H9 (cell line): ENCODE data around the gene PLEKHG3. TPM values are rescaled to one million over a fixed set of nuclear protein-coding genes. Genes with fewer than 3 reads are reported as not detected.

Source experiments
- DNase-seq: peaks from one replicate; pipeline ENCODE4 v3.0.0-alpha.2; 2017
- H2AFZ ChIP-seq: one replicate; pipeline ENCODE4 v1.6.1; 2013; ENCODE audit warnings: mild to moderate bottlenecking, low read length, control low read depth, moderate library complexity
- H2AK5ac ChIP-seq: 2 replicates; pipeline ENCODE4 v1.6.1; 2013; ENCODE audit warnings: low read length, control low read depth, mixed read lengths; ENCODE audit not compliant: insufficient read length
- H2BK120ac ChIP-seq: one replicate; pipeline ENCODE4 v1.6.1; 2013; ENCODE audit warnings: low read depth, mild to moderate bottlenecking, low read length, control low read depth, inconsistent platforms; ENCODE audit not compliant: poor library complexity, severe bottlenecking
- H2BK12ac ChIP-seq: 2 replicates; pipeline ENCODE4 v1.6.1; 2013; ENCODE audit warnings: low read length, control low read depth, mixed read lengths, low read depth; ENCODE audit not compliant: insufficient read length
- H2BK15ac ChIP-seq: 2 replicates; pipeline ENCODE4 v1.6.1; 2013; ENCODE audit warnings: low read depth, low read length, control low read depth
- H2BK20ac ChIP-seq: one replicate; pipeline ENCODE4 v1.6.1; 2013; ENCODE audit warnings: low read depth, mild to moderate bottlenecking, low read length, control low read depth, inconsistent platforms; ENCODE audit not compliant: poor library complexity, severe bottlenecking
- H2BK5ac ChIP-seq: 2 replicates; pipeline ENCODE4 v1.6.1; 2013; ENCODE audit warnings: low read length, control low read depth, mixed read lengths; ENCODE audit not compliant: insufficient read length
- H3K14ac ChIP-seq: 2 replicates; pipeline ENCODE4 v1.6.1; 2013; ENCODE audit warnings: low read length, control low read depth; ENCODE audit not compliant: insufficient read depth
- H3K18ac ChIP-seq: 2 replicates; pipeline ENCODE4 v1.6.1; 2013; ENCODE audit warnings: low read depth, mild to moderate bottlenecking, mixed read lengths, low read length, control low read depth; ENCODE audit not compliant: insufficient read length
- H3K23ac ChIP-seq: 2 replicates; pipeline ENCODE4 v1.6.1; 2013; ENCODE audit warnings: low read length, control low read depth, mixed read lengths, low read depth; ENCODE audit not compliant: insufficient read length
- H3K23me2 ChIP-seq: 2 replicates; pipeline ENCODE4 v1.6.1; 2013; ENCODE audit warnings: low read depth, mild to moderate bottlenecking, mixed read lengths, low read length, control low read depth; ENCODE audit not compliant: insufficient read length, poor library complexity, severe bottlenecking
- H3K27ac ChIP-seq: 2 replicates; pipeline ENCODE4 v1.5.1; 2013; ENCODE audit warnings: low read length, control low read depth, mixed read lengths, low read depth; ENCODE audit not compliant: insufficient read length
- H3K27me3 ChIP-seq: 2 replicates; pipeline ENCODE4 v1.6.1; 2013; ENCODE audit warnings: low read length, control low read depth, inconsistent platforms; ENCODE audit not compliant: insufficient read depth
- H3K4ac ChIP-seq: 2 replicates; pipeline ENCODE4 v1.6.1; 2013; ENCODE audit warnings: low read depth, mild to moderate bottlenecking, control low read depth, inconsistent platforms, low read length, moderate library complexity
- H3K4me1 ChIP-seq: 2 replicates; pipeline ENCODE4 v1.6.1; 2013; ENCODE audit warnings: low read length, control low read depth, inconsistent platforms; ENCODE audit not compliant: insufficient read depth
- H3K4me2 ChIP-seq: 2 replicates; pipeline ENCODE4 v1.6.1; 2013; ENCODE audit warnings: low read length, control low read depth, mixed read lengths; ENCODE audit not compliant: insufficient read length, insufficient read depth
- H3K56ac ChIP-seq: 2 replicates; pipeline ENCODE4 v1.6.1; 2013; ENCODE audit warnings: low read depth, mild to moderate bottlenecking, mixed read lengths, low read length, control low read depth; ENCODE audit not compliant: insufficient read length
- H3K79me1 ChIP-seq: 2 replicates; pipeline ENCODE4 v1.6.1; 2013; ENCODE audit warnings: low read depth, mild to moderate bottlenecking, moderate library complexity, low read length, control low read depth, inconsistent platforms; ENCODE audit not compliant: insufficient read depth, poor library complexity, severe bottlenecking
- H3K79me2 ChIP-seq: 2 replicates; pipeline ENCODE4 v1.6.1; 2013; ENCODE audit warnings: low read length, control low read depth, inconsistent platforms; ENCODE audit not compliant: insufficient read depth
- H3K9ac ChIP-seq: 2 replicates; pipeline ENCODE4 v1.6.1; 2013; ENCODE audit warnings: low read length, control low read depth, mixed read lengths; ENCODE audit not compliant: insufficient read length; ENCODE audit errors: extremely low read depth
- H3K9me3 ChIP-seq: one replicate; pipeline ENCODE4 v1.6.1; 2013; ENCODE audit warnings: low read depth, low read length, inconsistent platforms; ENCODE audit not compliant: control insufficient read depth
- H3T11ph ChIP-seq: one replicate; pipeline ENCODE4 v1.6.1; 2013; ENCODE audit warnings: mild to moderate bottlenecking, low read length, control low read depth, inconsistent platforms
- H4K20me1 ChIP-seq: one replicate; pipeline ENCODE4 v1.6.1; 2013; ENCODE audit not compliant: control insufficient read depth, insufficient read length, insufficient read depth
- H4K5ac ChIP-seq: 2 replicates; pipeline ENCODE4 v1.6.1; 2013; ENCODE audit warnings: low read depth, mild to moderate bottlenecking, mixed read lengths, low read length, control low read depth; ENCODE audit not compliant: insufficient read length
- H4K8ac ChIP-seq: replicated peaks from 2 replicates; pipeline ENCODE4 v1.6.1; 2013; ENCODE audit warnings: low read length, control low read depth, mixed read lengths, low read depth; ENCODE audit not compliant: insufficient read length
- H4K91ac ChIP-seq: 2 replicates; pipeline ENCODE4 v1.6.1; 2013; ENCODE audit warnings: low read depth, mild to moderate bottlenecking, moderate library complexity, mixed read lengths, low read length, control low read depth; ENCODE audit not compliant: insufficient read length
- H3K27ac Mint-ChIP-seq, 3 experiments: 2 replicates in 2 of 3; 3 replicates in 1 of 3; pipeline ENCODE4 v1.8.0; 2020 to 2021; ENCODE audit warnings: mixed read lengths in 3 of 3, mild to moderate bottlenecking in 1 of 3, moderate library complexity in 1 of 3
- H3K27me3 Mint-ChIP-seq: 2 replicates; pipeline ENCODE4 v1.8.0; 2021; ENCODE audit warnings: low read depth, mild to moderate bottlenecking, moderate library complexity, mixed read lengths
- H3K36me3 Mint-ChIP-seq, 3 experiments: 2 replicates in 2 of 3; 3 replicates in 1 of 3; pipeline ENCODE4 v1.8.0; 2020 to 2021; ENCODE audit warnings: low read depth in 3 of 3, mixed read lengths in 3 of 3; ENCODE audit not compliant: insufficient read depth in 1 of 3
- H3K4me1 Mint-ChIP-seq, 2 experiments: 2 replicates each; pipeline ENCODE4 v1.8.0; 2020; ENCODE audit warnings: mixed read lengths in 2 of 2
- H3K4me3 Mint-ChIP-seq, 2 experiments: 2 replicates in 1 of 2; 3 replicates in 1 of 2; pipeline ENCODE4 v1.8.0; 2020 to 2021; ENCODE audit warnings: mild to moderate bottlenecking in 2 of 2, mixed read lengths in 2 of 2, moderate library complexity in 1 of 2
- H3K9me3 Mint-ChIP-seq, 2 experiments: 2 replicates in 1 of 2; 3 replicates in 1 of 2; pipeline ENCODE4 v1.8.0; 2020; ENCODE audit warnings: mild to moderate bottlenecking in 2 of 2, mixed read lengths in 2 of 2, moderate library complexity in 1 of 2
- WGBS: extraction: QIAGEN DNeasy Blood & Tissue Kit; methylation state at CpG from one replicate; pipeline ENCODE4 v1.1.7; 2013; ENCODE audit warnings: missing lambda C conversion rate, low lambda C conversion rate, mixed read lengths; ENCODE audit not compliant: insufficient read length; ENCODE audit errors: extremely low coverage; 5-methylcytosine and 5-hydroxymethylcytosine counted together
- total RNA-seq: library from RNA; stranded (reverse); gene quantifications from 2 replicates; pipeline ENCODE4 v1.2.1, GENCODE V29; 2021
- TF ChIP-seq, protein P1 (sequence below): fragments of 200-600 bp; sonication (generic); conservative IDR thresholded peaks from 3 replicates; pipeline ENCODE4 v1.8.0; 2021; ENCODE audit warnings: antibody characterized with exemption, mild to moderate bottlenecking

Gene PLEKHG3
- total RNA-seq, 1 experiment from 2014 or later, result 48.5 TPM

DNA sequence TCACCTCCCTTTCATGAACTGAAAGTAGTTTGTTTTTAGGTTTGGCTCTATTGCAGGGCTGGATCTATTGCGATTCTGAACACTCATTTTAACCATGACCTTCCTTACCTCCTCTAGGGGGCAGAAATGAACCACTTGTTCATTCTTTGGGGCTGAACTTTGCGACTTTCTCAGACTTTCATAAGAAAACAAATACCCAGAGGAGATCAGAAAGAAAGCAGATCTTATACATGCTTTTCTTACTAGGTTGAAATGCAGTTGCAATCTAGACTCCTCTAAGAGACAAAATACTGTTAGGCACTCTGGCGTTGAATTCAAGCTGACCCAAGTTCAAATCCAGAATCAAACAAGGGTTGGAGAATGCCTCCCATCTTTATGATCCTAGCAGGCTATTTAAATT is 32.6 kb upstream of the PLEKHG3 start:
- Mint-ChIP-seq H3K27me3 (peaks cover 2% of the 10 kb centered on the region; the same call in 1 of the 2 replicates), H3K36me3 (no peaks in the 10 kb centered on the region), H3K4me3 (no peak overlapping the region), H3K9me3 (no peaks in the 10 kb centered on the region), H3K27ac (no peak overlapping the region), H3K4me1 (peaks cover 6 to 9% of the 10 kb centered on the region in 2 experiments; a peak in 3 of 4 replicates)
- no CpG with 5 or more reads among the region's 3 CpGs for WGBS
- Histone ChIP-seq H3K9ac (no peak overlapping the region), H3K18ac (no peak overlapping the region), H2BK12ac (no peak overlapping the region), H2BK20ac (no peak overlapping the region), H4K5ac (no peak overlapping the region), H3K79me1 (no peaks in the 10 kb centered on the region), H4K20me1 (no peaks in the 10 kb centered on the region), H4K8ac (no peak overlapping the region), H2BK5ac (no peak overlapping the region), H3K4me2 (no peak overlapping the region), H3K14ac (no peak overlapping the region), H2BK15ac (no peak overlapping the region), H3K9me3 (no peaks in the 10 kb centered on the region), H3K23ac (no peak overlapping the region), H3K27ac (no peak overlapping the region), H3K4me1 (no peaks in the 10 kb centered on the region; the same call in 1 of the 2 replicates), H4K91ac (no peak overlapping the region), H2BK120ac (no peak overlapping the region), H3K79me2 (no peaks in the 10 kb centered on the region), H3K23me2 (no peaks in the 10 kb centered on the region), H2AFZ (no peak overlapping the region), H3T11ph (no peak overlapping the region), H3K4ac (no peak overlapping the region), H3K56ac (no peak overlapping the region), H3K27me3 (no peaks in the 10 kb centered on the region), H2AK5ac (no peak overlapping the region)
- DNase-seq, result no peak
- TF ChIP-seq, protein P1, sequence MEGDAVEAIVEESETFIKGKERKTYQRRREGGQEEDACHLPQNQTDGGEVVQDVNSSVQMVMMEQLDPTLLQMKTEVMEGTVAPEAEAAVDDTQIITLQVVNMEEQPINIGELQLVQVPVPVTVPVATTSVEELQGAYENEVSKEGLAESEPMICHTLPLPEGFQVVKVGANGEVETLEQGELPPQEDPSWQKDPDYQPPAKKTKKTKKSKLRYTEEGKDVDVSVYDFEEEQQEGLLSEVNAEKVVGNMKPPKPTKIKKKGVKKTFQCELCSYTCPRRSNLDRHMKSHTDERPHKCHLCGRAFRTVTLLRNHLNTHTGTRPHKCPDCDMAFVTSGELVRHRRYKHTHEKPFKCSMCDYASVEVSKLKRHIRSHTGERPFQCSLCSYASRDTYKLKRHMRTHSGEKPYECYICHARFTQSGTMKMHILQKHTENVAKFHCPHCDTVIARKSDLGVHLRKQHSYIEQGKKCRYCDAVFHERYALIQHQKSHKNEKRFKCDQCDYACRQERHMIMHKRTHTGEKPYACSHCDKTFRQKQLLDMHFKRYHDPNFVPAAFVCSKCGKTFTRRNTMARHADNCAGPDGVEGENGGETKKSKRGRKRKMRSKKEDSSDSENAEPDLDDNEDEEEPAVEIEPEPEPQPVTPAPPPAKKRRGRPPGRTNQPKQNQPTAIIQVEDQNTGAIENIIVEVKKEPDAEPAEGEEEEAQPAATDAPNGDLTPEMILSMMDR, result peak; percentile 81
